Gastroesophageal sphincter (tissue), 3 donors: ENCODE measurements around the gene WDR53.
"Not testable (repeated sequence)": the region's sequence is repeated elsewhere in the genome, so short reads cannot be mapped to it uniquely, and the experiment has no call there.

Experiments
- POLR2A ChIP-seq, 2 donors: fragments of 450-650 bp; IDR thresholded peaks; one replicate each; pipeline ENCODE4 v1.6.1; 2017; ENCODE audit warnings: antibody characterized with exemption in 2 of 2, mild to moderate bottlenecking in 2 of 2, moderate library complexity in 1 of 2
- POLR2AphosphoS5 ChIP-seq: sonication (generic); formaldehyde crosslinking; IDR thresholded peaks from one replicate; pipeline ENCODE4 v1.6.1; 2017; ENCODE audit warnings: antibody characterized with exemption
- TF ChIP-seq, protein P1 (sequence below), 4 experiments: fragments of 200-600 bp in 2 of 4; fragments of 450-650 bp in 2 of 4; sonication (generic) in 1 of 4; IDR thresholded peaks; one replicate each; pipeline ENCODE4 v1.5.1; 2017 to 2019; ENCODE audit warnings: antibody characterized with exemption in 4 of 4, mild to moderate bottlenecking in 2 of 4, moderate library complexity in 2 of 4

DNA sequence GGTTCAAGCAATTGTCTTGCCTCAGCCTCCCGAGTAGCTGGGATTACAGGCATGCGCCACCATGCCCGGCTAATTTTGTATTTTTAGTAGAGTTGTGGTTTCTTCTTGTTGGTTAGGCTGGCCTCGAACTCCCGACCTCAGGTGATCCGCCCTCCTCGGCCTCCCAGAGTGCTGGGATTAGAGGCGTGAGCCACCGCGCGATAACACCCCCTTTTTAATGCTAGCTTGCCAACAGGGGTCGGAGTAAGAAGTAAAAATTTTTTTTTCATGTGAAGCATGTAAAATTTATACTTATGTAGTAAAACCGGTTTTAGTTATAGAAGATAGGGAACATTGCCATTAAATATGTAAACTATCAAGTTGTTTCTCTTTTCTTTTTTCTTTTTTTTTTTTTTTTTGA is 2.0 kb upstream of the WDR53 start:
- TF ChIP-seq, protein P1, sequence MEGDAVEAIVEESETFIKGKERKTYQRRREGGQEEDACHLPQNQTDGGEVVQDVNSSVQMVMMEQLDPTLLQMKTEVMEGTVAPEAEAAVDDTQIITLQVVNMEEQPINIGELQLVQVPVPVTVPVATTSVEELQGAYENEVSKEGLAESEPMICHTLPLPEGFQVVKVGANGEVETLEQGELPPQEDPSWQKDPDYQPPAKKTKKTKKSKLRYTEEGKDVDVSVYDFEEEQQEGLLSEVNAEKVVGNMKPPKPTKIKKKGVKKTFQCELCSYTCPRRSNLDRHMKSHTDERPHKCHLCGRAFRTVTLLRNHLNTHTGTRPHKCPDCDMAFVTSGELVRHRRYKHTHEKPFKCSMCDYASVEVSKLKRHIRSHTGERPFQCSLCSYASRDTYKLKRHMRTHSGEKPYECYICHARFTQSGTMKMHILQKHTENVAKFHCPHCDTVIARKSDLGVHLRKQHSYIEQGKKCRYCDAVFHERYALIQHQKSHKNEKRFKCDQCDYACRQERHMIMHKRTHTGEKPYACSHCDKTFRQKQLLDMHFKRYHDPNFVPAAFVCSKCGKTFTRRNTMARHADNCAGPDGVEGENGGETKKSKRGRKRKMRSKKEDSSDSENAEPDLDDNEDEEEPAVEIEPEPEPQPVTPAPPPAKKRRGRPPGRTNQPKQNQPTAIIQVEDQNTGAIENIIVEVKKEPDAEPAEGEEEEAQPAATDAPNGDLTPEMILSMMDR (IDR thresholded peaks at IDR 0.05), result not testable (repeated sequence)
- not testable (repeated sequence) for TF ChIP-seq POLR2A (IDR thresholded peaks at IDR 0.05); POLR2AphosphoS5
